Activated naive CD4-positive, alpha-beta T cell treated with anti-CD3 and anti-CD28 coated beads, Interleukin-2, amount 10 ng/mL, durations not matched to agents 7 days and 5 days (primary cell): ENCODE results near the gene KIR3DL2.
"Not testable (repeated sequence)": the region's sequence is repeated elsewhere in the genome, so short reads cannot be mapped to it uniquely, and the experiment has no call there.

ENCODE experiments used
- CTCF ChIA-PET: fragments of 350-600 bp; sonication (Branson Sonifier 250); formaldehyde crosslinking; loops from one replicate; lab custom pipeline; 2021; ENCODE audit warnings: antibody characterized with exemption; lab: Charles Lee
- DNase-seq: peaks from one replicate; pipeline ENCODE4 v3.0.0-alpha.2; 2020
- H3K27ac Mint-ChIP-seq: one replicate; pipeline ENCODE4 v1.8.0; 2021; ENCODE audit warnings: mild to moderate bottlenecking, moderate library complexity, mixed read lengths
- H3K27me3 Mint-ChIP-seq: one replicate; pipeline ENCODE4 v1.8.0; 2021; ENCODE audit warnings: mild to moderate bottlenecking, mixed read lengths
- H3K36me3 Mint-ChIP-seq: one replicate; pipeline ENCODE4 v1.8.0; 2021; ENCODE audit warnings: mixed read lengths
- H3K4me1 Mint-ChIP-seq: one replicate; pipeline ENCODE4 v1.8.0; 2021; ENCODE audit warnings: mixed read lengths
- H3K4me3 Mint-ChIP-seq: one replicate; pipeline ENCODE4 v1.8.0; 2021; ENCODE audit warnings: mild to moderate bottlenecking, moderate library complexity, mixed read lengths
- H3K9me3 Mint-ChIP-seq: one replicate; pipeline ENCODE4 v1.8.0; 2021; ENCODE audit warnings: mixed read lengths

Gene KIR3DL2

GRCh38 chr19:54837522-54837921 lies 12.7 kb upstream of the KIR3DL2 start:
- H3K4me1 Mint-ChIP-seq, CTCF ChIA-PET, H3K4me3 Mint-ChIP-seq, DNase-seq, H3K9me3 Mint-ChIP-seq, H3K36me3 Mint-ChIP-seq, H3K27ac Mint-ChIP-seq, H3K27me3 Mint-ChIP-seq: not testable (repeated sequence)

GRCh38 chr19:54843171-54843570 lies 7.1 kb upstream of the KIR3DL2 start:
- H3K36me3 Mint-ChIP-seq, H3K9me3 Mint-ChIP-seq, CTCF ChIA-PET, DNase-seq, H3K4me3 Mint-ChIP-seq, H3K4me1 Mint-ChIP-seq, H3K27me3 Mint-ChIP-seq, H3K27ac Mint-ChIP-seq: not testable (repeated sequence)

- Mint-ChIP-seq H3K27me3 (peaks cover 18% of the 10 kb centered on the region), H3K36me3 (no peaks in the 10 kb centered on the region), H3K4me1 (peaks cover 8% of the 10 kb centered on the region), H3K27ac (no peak overlapping the region), H3K4me3 (no peak overlapping the region), H3K9me3 (peaks cover 9% of the 10 kb centered on the region)
- no peak for DNase-seq
- CTCF ChIA-PET: no interaction called here
Observed at GRCh38 chr19:54850930-54851329, 687 bp downstream of the KIR3DL2 start.

- Mint-ChIP-seq H3K4me3 (no peak overlapping the region), H3K9me3 (peaks cover 7% of the 10 kb centered on the region), H3K4me1 (peaks cover 8% of the 10 kb centered on the region), H3K36me3 (no peaks in the 10 kb centered on the region), H3K27ac (peak overlapping the region; percentile 58), H3K27me3 (peaks cover 18% of the 10 kb centered on the region)
- no peak for DNase-seq
- CTCF ChIA-PET: no interaction called here
Observed at GRCh38 chr19:54851353-54851752, 1.1 kb downstream of the KIR3DL2 start.

- H3K4me3 Mint-ChIP-seq, CTCF ChIA-PET, H3K4me1 Mint-ChIP-seq, H3K36me3 Mint-ChIP-seq, H3K9me3 Mint-ChIP-seq, DNase-seq, H3K27ac Mint-ChIP-seq: not testable (repeated sequence)
- H3K27me3 Mint-ChIP-seq: peaks cover 15% of the 10 kb centered on the region
Observed at GRCh38 chr19:54855241-54855640, 5.0 kb downstream of the KIR3DL2 start.

GRCh38 chr19:54858476-54858875 lies 8.2 kb downstream of the KIR3DL2 start:
- DNase-seq, H3K9me3 Mint-ChIP-seq, H3K36me3 Mint-ChIP-seq, H3K4me1 Mint-ChIP-seq, CTCF ChIA-PET, H3K4me3 Mint-ChIP-seq, H3K27ac Mint-ChIP-seq, H3K27me3 Mint-ChIP-seq: not testable (repeated sequence)

GRCh38 chr19:54859421-54859820 lies 9.2 kb downstream of the KIR3DL2 start:
- CTCF ChIA-PET, H3K36me3 Mint-ChIP-seq, DNase-seq, H3K4me3 Mint-ChIP-seq, H3K27ac Mint-ChIP-seq, H3K9me3 Mint-ChIP-seq, H3K4me1 Mint-ChIP-seq, H3K27me3 Mint-ChIP-seq: not testable (repeated sequence)

- not testable (repeated sequence) for H3K36me3 Mint-ChIP-seq
Observed at GRCh38 chr19:54863459-54863858, 13.2 kb downstream of the KIR3DL2 start.

GRCh38 chr19:54871696-54872095 lies 21.5 kb downstream of the KIR3DL2 start:
- no peak overlapping the region for H3K4me3 Mint-ChIP-seq
- peaks cover 3% of the 10 kb centered on the region for H3K4me1 Mint-ChIP-seq
- CTCF ChIA-PET: no interaction called here
- no peak overlapping the region for H3K27ac Mint-ChIP-seq
- DNase-seq: no peak
- peaks cover 6% of the 10 kb centered on the region for H3K27me3 Mint-ChIP-seq
- H3K36me3 Mint-ChIP-seq: no peaks in the 10 kb centered on the region
- H3K9me3 Mint-ChIP-seq: no peaks in the 10 kb centered on the region

More at GRCh38 chr19:54863459-54863858, 13.2 kb downstream of the KIR3DL2 start:
- CTCF ChIA-PET, H3K27me3 Mint-ChIP-seq, DNase-seq, H3K9me3 Mint-ChIP-seq, H3K4me3 Mint-ChIP-seq, H3K27ac Mint-ChIP-seq, H3K4me1 Mint-ChIP-seq: not testable (repeated sequence)

- no peak for DNase-seq
- CTCF ChIA-PET: no interaction called here
- Mint-ChIP-seq H3K9me3 (no peaks in the 10 kb centered on the region), H3K36me3 (no peaks in the 10 kb centered on the region), H3K27ac (no peak within 1 kb of the TSS), H3K4me1 (peaks cover 3% of the 10 kb centered on the region), H3K4me3 (no peak within 1 kb of the TSS), H3K27me3 (peaks cover 12% of the 10 kb centered on the region)
Observed at GRCh38 chr19:54873990-54874389, 23.7 kb downstream of the KIR3DL2 start, which contains the start of gene FCAR. FCAR (plus strand) TSS chr19:54874235; CDS start chr19:54874290, 55 bp downstream.

- Mint-ChIP-seq H3K27ac (no peak overlapping the region), H3K4me1 (peaks cover 3% of the 10 kb centered on the region), H3K36me3 (no peaks in the 10 kb centered on the region), H3K9me3 (no peaks in the 10 kb centered on the region), H3K4me3 (no peak overlapping the region), H3K27me3 (peaks cover 18% of the 10 kb centered on the region)
- DNase-seq: no peak
- CTCF ChIA-PET: no interaction called here
Observed at GRCh38 chr19:54875506-54875905, 25.3 kb downstream of the KIR3DL2 start.

GRCh38 chr19:54877471-54877870 lies 27.2 kb downstream of the KIR3DL2 start:
- Mint-ChIP-seq H3K27ac (no peak overlapping the region), H3K4me1 (peaks cover 9% of the 10 kb centered on the region), H3K27me3 (peaks cover 34% of the 10 kb centered on the region), H3K9me3 (no peaks in the 10 kb centered on the region), H3K36me3 (no peaks in the 10 kb centered on the region), H3K4me3 (no peak overlapping the region)
- no peak for DNase-seq
- CTCF ChIA-PET: no interaction called here

GRCh38 chr19:54881884-54882283 lies 31.6 kb downstream of the KIR3DL2 start:
- peaks cover 14% of the 10 kb centered on the region for H3K4me1 Mint-ChIP-seq
- peaks cover 28% of the 10 kb centered on the region for H3K27me3 Mint-ChIP-seq
- CTCF ChIA-PET: interaction anchor here (0.5 to 3.6 kb wide), 16 partner anchors 37 to 622 kb away, joined by 3 to 20 read pairs (median 5); no protein-coding TSS in a partner anchor
- no peaks in the 10 kb centered on the region for H3K9me3 Mint-ChIP-seq
- DNase-seq: no peak
- H3K4me3 Mint-ChIP-seq: no peak overlapping the region
- no peaks in the 10 kb centered on the region for H3K36me3 Mint-ChIP-seq
- H3K27ac Mint-ChIP-seq: no peak overlapping the region

GRCh38 chr19:54882758-54883157 lies 32.5 kb downstream of the KIR3DL2 start:
- peak overlapping the region; percentile 84 for H3K27ac Mint-ChIP-seq
- peak; percentile 34 for DNase-seq
- CTCF ChIA-PET: interaction anchor here (0.7 to 3.6 kb wide), 5 partner anchors 38 to 277 kb away, joined by 3 to 20 read pairs (median 10); no protein-coding TSS in a partner anchor
- no peaks in the 10 kb centered on the region for H3K9me3 Mint-ChIP-seq
- peaks cover 28% of the 10 kb centered on the region for H3K27me3 Mint-ChIP-seq
- peaks cover 14% of the 10 kb centered on the region for H3K4me1 Mint-ChIP-seq
- H3K4me3 Mint-ChIP-seq: peak overlapping the region; percentile 39
- H3K36me3 Mint-ChIP-seq: no peaks in the 10 kb centered on the region

- Mint-ChIP-seq H3K4me1 (peaks cover 14% of the 10 kb centered on the region), H3K9me3 (no peaks in the 10 kb centered on the region), H3K36me3 (no peaks in the 10 kb centered on the region), H3K4me3 (no peak overlapping the region), H3K27me3 (peaks cover 28% of the 10 kb centered on the region), H3K27ac (no peak overlapping the region)
- CTCF ChIA-PET: interaction anchor here (3.6 kb wide), 1 partner anchor 253 kb away, joined by 20 read pairs; no protein-coding TSS in a partner anchor
- no peak for DNase-seq
Observed at GRCh38 chr19:54883228-54883627, 33.0 kb downstream of the KIR3DL2 start.
